AG09309 (cell line): Measurements from ENCODE around the gene AUNIP.

Experiments used
- DNase-seq: peaks from one replicate; pipeline ENCODE4 v3.0.0-alpha.2; 2010; ENCODE audit warnings: low read depth
- H3K4me3 ChIP-seq: 2 replicates; pipeline ENCODE4 v1.5.1; 2011; ENCODE audit warnings: mild to moderate bottlenecking, low read depth, low read length, moderate library complexity; ENCODE audit not compliant: control insufficient read depth
- CTCF ChIP-seq: IDR thresholded peaks from 2 replicates; pipeline ENCODE4 v1.5.1; 2011; ENCODE audit warnings: mild to moderate bottlenecking, low read depth, low read length, inconsistent platforms; ENCODE audit not compliant: insufficient read depth, control insufficient read depth; ENCODE audit errors: missing control alignments

AUNIP gene

GRCh38 chr1:25802915-25803314 lies 56.3 kb downstream of the AUNIP start:
- no peak overlapping the region for H3K4me3 ChIP-seq
- TF ChIP-seq CTCF: no peak
- DNase-seq: no peak

- TF ChIP-seq CTCF: no peak
- peak overlapping the region; percentile 45 for H3K4me3 ChIP-seq
- no peak for DNase-seq
These were observed 58.4 kb downstream of the AUNIP start for GRCh38 chr1:25800703-25801377.

GRCh38 chr1:25799935-25800702 lies 59.1 kb downstream of the AUNIP start, which contains the start of gene SELENON:
Gene SELENON, plus strand, starts transcription at chr1:25800193. Its CDS starts 38 bp downstream, at chr1:25800231.
- peak within 1 kb of the TSS; percentile 54 for H3K4me3 ChIP-seq
- DNase-seq: no peak

GRCh38 chr1:25799352-25799934 lies 59.8 kb downstream of the AUNIP start:
- no peak for TF ChIP-seq CTCF
- no peak for DNase-seq

More at GRCh38 chr1:25799935-25800702, 59.1 kb downstream of the AUNIP start, which contains the start of gene SELENON:
- no peak for TF ChIP-seq CTCF

GRCh38 chr1:25798666-25799351 lies 60.4 kb downstream of the AUNIP start:
- no peak for DNase-seq
- no peak overlapping the region for H3K4me3 ChIP-seq
- TF ChIP-seq CTCF: no peak

More at GRCh38 chr1:25799352-25799934, 59.8 kb downstream of the AUNIP start:
- H3K4me3 ChIP-seq: peak overlapping the region; percentile 54

GRCh38 chr1:25797939-25798338 lies 61.3 kb downstream of the AUNIP start:
- H3K4me3 ChIP-seq: no peak overlapping the region
- no peak for DNase-seq
- TF ChIP-seq CTCF: peak; percentile 64
